GM12873 (cell line): ENCODE data around the gene PCP4.

ENCODE experiments used
- CTCF ChIP-seq: IDR thresholded peaks from 2 replicates; pipeline ENCODE4 v1.5.1; 2012; ENCODE audit warnings: low read depth, mild to moderate bottlenecking, moderate library complexity, low read length, control low read depth; ENCODE audit not compliant: insufficient read depth; ENCODE audit errors: missing control alignments

The PCP4 gene

GRCh38 chr21:39976800-39977199 is 109.6 kb downstream of the PCP4 start:
- TF ChIP-seq CTCF: no peak
